ENCODE results near the gene FBXL17.

Gene FBXL17

GRCh38 chr5:107958861-107959260 lies 423.0 kb downstream of the FBXL17 start:
- ChIA-PET CTCF (interaction anchor here (0.6 kb wide), 1 partner anchor 41 kb away, joined by 3 read pairs; no protein-coding TSS in a partner anchor), POLR2A (no interaction called here)
- Histone ChIP-seq H3K36me3 (ENCODE audit: control insufficient read depth in 2 of 2, insufficient read depth in 1 of 2, low read length in 2 of 2) (no peaks in the 10 kb centered on the region), H3K9me3 (ENCODE audit: control insufficient read depth, insufficient read depth, low read depth, low read length) (no peaks in the 10 kb centered on the region), H3K27ac (ENCODE audit: extremely low read depth, low read depth, low read length) (no peak overlapping the region), H3K4me3 (ENCODE audit: low read depth, low read length) (no peak overlapping the region), H3K4me1 (ENCODE audit: control insufficient read depth, insufficient read depth, low read length) (no peaks in the 10 kb centered on the region)
- TF ChIP-seq GLIS2 (tag by site-specific recombination; IDR thresholded peaks at IDR 0.05) (no peak), ZXDB (tag by site-specific recombination; IDR thresholded peaks at IDR 0.05) (no peak), ZNF184 (tag by site-specific recombination; IDR thresholded peaks at IDR 0.05) (no peak)

GRCh38 chr5:107958432-107958831 lies 423.5 kb downstream of the FBXL17 start:
- CTCF ChIA-PET = interaction anchor here (0.6 kb wide), 1 partner anchor 40 kb away, joined by 3 read pairs; no protein-coding TSS in a partner anchor
- TF ChIP-seq ZNF169 (tag by site-specific recombination; IDR thresholded peaks at IDR 0.05) (no peak), ZNF248 (tag by site-specific recombination; IDR thresholded peaks at IDR 0.05) (no peak), PBX3 (CRISPR knock-in tag; IDR thresholded peaks at IDR 0.05) (no peak), ZNF701 (tag by site-specific recombination; IDR thresholded peaks at IDR 0.05) (no peak), YY2 (tag by site-specific recombination; IDR thresholded peaks at IDR 0.05) (no peak)
- POLR2A ChIA-PET = no interaction called here

GRCh38 chr5:107957051-107957450 lies 424.8 kb downstream of the FBXL17 start:
- CTCF ChIA-PET = interaction anchor here (1.5 kb wide), 1 partner anchor 9 kb away, joined by 6 read pairs; no protein-coding TSS in a partner anchor
- H3K27ac ChIP-seq (ENCODE audit: extremely low read depth, low read depth, low read length) = no peak overlapping the region

More at GRCh38 chr5:107958432-107958831, 423.5 kb downstream of the FBXL17 start:
- Histone ChIP-seq H3K4me3 (ENCODE audit: low read depth, low read length) (no peak overlapping the region), H3K27ac (ENCODE audit: extremely low read depth, low read depth, low read length) (no peak overlapping the region), H3K36me3 (ENCODE audit: control insufficient read depth in 2 of 2, insufficient read depth in 1 of 2, low read length in 2 of 2) (no peaks in the 10 kb centered on the region), H3K9me3 (ENCODE audit: control insufficient read depth, insufficient read depth, low read depth, low read length) (no peaks in the 10 kb centered on the region), H3K4me1 (ENCODE audit: control insufficient read depth, insufficient read depth, low read length) (no peaks in the 10 kb centered on the region)

More at GRCh38 chr5:107957051-107957450, 424.8 kb downstream of the FBXL17 start:
- Histone ChIP-seq H3K9me3 (ENCODE audit: control insufficient read depth, insufficient read depth, low read depth, low read length) (no peaks in the 10 kb centered on the region), H3K4me1 (ENCODE audit: control insufficient read depth, insufficient read depth, low read length) (no peaks in the 10 kb centered on the region), H3K4me3 (ENCODE audit: low read depth, low read length) (no peak overlapping the region), H3K36me3 (ENCODE audit: control insufficient read depth in 2 of 2, insufficient read depth in 1 of 2, low read length in 2 of 2) (no peaks in the 10 kb centered on the region)
- no peak for TF ChIP-seq PRDM10 (tag by site-specific recombination; IDR thresholded peaks at IDR 0.05)
- no peak for TF ChIP-seq ZNF692 (tag by site-specific recombination; IDR thresholded peaks at IDR 0.05)
- TF ChIP-seq ZNF701 (tag by site-specific recombination; IDR thresholded peaks at IDR 0.05) = no peak
- TF ChIP-seq ZNF549 (tag by site-specific recombination; IDR thresholded peaks at IDR 0.05) = no peak
- no peak for TF ChIP-seq ZNF544 (tag by site-specific recombination; IDR thresholded peaks at IDR 0.05)
- TF ChIP-seq YY2 (tag by site-specific recombination; IDR thresholded peaks at IDR 0.05) = no peak
- TF ChIP-seq ZBTB44 (tag by site-specific recombination; IDR thresholded peaks at IDR 0.05) = no peak
- no peak for TF ChIP-seq PRDM6 (tag by site-specific recombination; IDR thresholded peaks at IDR 0.05)
- TF ChIP-seq ZFP3 (tag by site-specific recombination; IDR thresholded peaks at IDR 0.05; ENCODE audit: low read depth) = no peak
- TF ChIP-seq OSR2 (tag by site-specific recombination; IDR thresholded peaks at IDR 0.05) = no peak
- TF ChIP-seq RBAK (tag by site-specific recombination; IDR thresholded peaks at IDR 0.05) = no peak
- TF ChIP-seq TCF7L2 (IDR thresholded peaks at IDR 0.05; ENCODE audit: borderline replicate concordance, low read depth, low read length) = no peak
- no peak for TF ChIP-seq ZBTB26 (tag by site-specific recombination; optimal IDR thresholded peaks at IDR 0.05)
- POLR2A ChIA-PET = no interaction called here
